H1 (cell line): ENCODE measurements around the gene ALK. TPM values are rescaled to one million over a fixed set of nuclear protein-coding genes. Genes with fewer than 3 reads are reported as not detected.

Experiments
- CTCF ChIA-PET: fragments of 300-600 bp; sonication (Branson Sonifier 250); formaldehyde crosslinking; loops from one replicate; lab custom pipeline; 2021; ENCODE audit not compliant: partially characterized antibody; lab: Charles Lee
- POLR2A ChIA-PET: fragments of 300-600 bp; sonication (Branson Sonifier 250); formaldehyde crosslinking; loops from one replicate; lab custom pipeline; 2021; ENCODE audit warnings: inconsistent platforms; ENCODE audit not compliant: partially characterized antibody; lab: Charles Lee
- DNase-seq, 2 experiments: peaks; one replicate each; pipeline versions ENCODE4 v3.0.0 to v3.0.0-alpha.2; 2010 to 2022; ENCODE audit warnings: low spot score in 2 of 2, low read depth in 1 of 2, mixed read lengths in 1 of 2
- FAIRE-seq: peaks from 2 replicates; lab custom pipeline; 2011; peaks lifted over from hg19 to GRCh38; lab: Jason Lieb, UNC
- H2AFZ ChIP-seq: 2 replicates; pipeline ENCODE4 v1.8.1; 2012; ENCODE audit warnings: low read length, inconsistent platforms
- H2AK5ac ChIP-seq: 2 replicates; pipeline ENCODE4 v1.6.1; 2013; ENCODE audit warnings: low read depth, low read length
- H2BK120ac ChIP-seq: replicated peaks from 2 replicates; pipeline ENCODE3; 2013; ENCODE audit warnings: low read depth, low read length, inconsistent platforms
- H2BK12ac ChIP-seq: 2 replicates; pipeline ENCODE4 v1.6.1; 2013; ENCODE audit warnings: low read depth, low read length
- H2BK15ac ChIP-seq: 2 replicates; pipeline ENCODE4 v1.6.1; 2013; ENCODE audit warnings: low read length
- H2BK20ac ChIP-seq: 2 replicates; pipeline ENCODE4 v1.6.1; 2013; ENCODE audit warnings: low read length
- H2BK5ac ChIP-seq: 2 replicates; pipeline ENCODE4 v1.6.1; 2013; ENCODE audit warnings: low read depth, low read length
- H3K14ac ChIP-seq: 2 replicates; pipeline ENCODE4 v1.6.1; 2013; ENCODE audit warnings: inconsistent platforms; ENCODE audit not compliant: insufficient read length
- H3K18ac ChIP-seq: 2 replicates; pipeline ENCODE4 v1.6.1; 2013; ENCODE audit warnings: low read length; ENCODE audit errors: extremely low read depth
- H3K23ac ChIP-seq: 2 replicates; pipeline ENCODE4 v1.6.1; 2013; ENCODE audit warnings: inconsistent platforms; ENCODE audit not compliant: insufficient read length
- H3K23me2 ChIP-seq: 2 replicates; pipeline ENCODE4 v1.6.1; 2013; ENCODE audit warnings: low read depth, low read length
- H3K27ac ChIP-seq: 2 replicates; pipeline ENCODE4 v1.6.1; 2011; ENCODE audit warnings: low read depth, low read length, inconsistent platforms
- H3K27me3 ChIP-seq, 4 experiments: replicated peaks in 1 of 4; 1 replicate in 1 of 4; 2 replicates in 3 of 4; pipeline versions ENCODE4 v1.6.1 to v1.8.1; 2011 to 2013; ENCODE audit warnings: low read length in 3 of 4, mild to moderate bottlenecking in 3 of 4, inconsistent platforms in 2 of 4, mixed read lengths in 2 of 4, moderate library complexity in 1 of 4; ENCODE audit not compliant: control insufficient read depth in 3 of 4, insufficient read depth in 3 of 4; ENCODE audit errors: extremely low read depth in 1 of 4
- H3K36me3 ChIP-seq, 4 experiments: 2 replicates each; pipeline versions ENCODE4 v1.6.1 to v1.8.1; 2011 to 2013; ENCODE audit warnings: mild to moderate bottlenecking in 4 of 4, low read length in 3 of 4, moderate library complexity in 2 of 4, control low read depth in 1 of 4, inconsistent platforms in 1 of 4; ENCODE audit not compliant: insufficient read depth in 4 of 4, control insufficient read depth in 2 of 4
- H3K4ac ChIP-seq: replicated peaks from 2 replicates; pipeline ENCODE3; 2013; ENCODE audit warnings: low read length, low read depth, mixed read lengths, inconsistent platforms; ENCODE audit not compliant: insufficient read length
- H3K4me1 ChIP-seq, 4 experiments: replicated peaks in 1 of 4; 1 replicate in 1 of 4; 2 replicates in 3 of 4; pipeline versions ENCODE4 v1.6.1 to v1.8.1; 2011 to 2013; ENCODE audit warnings: low read length in 3 of 4, inconsistent platforms in 2 of 4, mixed read lengths in 1 of 4; ENCODE audit not compliant: insufficient read depth in 4 of 4, control insufficient read depth in 3 of 4
- H3K4me2 ChIP-seq, 2 experiments: 2 replicates each; pipeline versions ENCODE4 v1.6.1 to v1.8.1; 2011 to 2013; ENCODE audit warnings: low read depth in 2 of 2, low read length in 2 of 2, control low read depth in 1 of 2, inconsistent platforms in 1 of 2, mild to moderate bottlenecking in 1 of 2; ENCODE audit not compliant: insufficient read depth in 1 of 2
- H3K4me3 ChIP-seq, 4 experiments: fragments of 200-600, 300-600 bp in 1 of 4; sonication (generic), shearing (Covaris generic), sonication (Bioruptor Twin) in 1 of 4; 2 replicates each; pipeline versions ENCODE4 v1.5.1 to v1.8.1; 2011 to 2016; ENCODE audit warnings: low read length in 4 of 4, low read depth in 3 of 4, control low read depth in 2 of 4, inconsistent platforms in 2 of 4, mild to moderate bottlenecking in 2 of 4, mixed read lengths in 1 of 4, moderate library complexity in 1 of 4; ENCODE audit not compliant: insufficient read depth in 2 of 4; ENCODE audit errors: extremely low read depth in 1 of 4
- H3K56ac ChIP-seq: replicated peaks from 2 replicates; pipeline ENCODE3; 2013; ENCODE audit warnings: low read depth, mild to moderate bottlenecking, mixed read lengths, low read length, inconsistent platforms; ENCODE audit not compliant: insufficient read length
- H3K79me1 ChIP-seq: 2 replicates; pipeline ENCODE4 v1.6.1; 2013; ENCODE audit warnings: low read depth, low read length, control low read depth
- H3K79me2 ChIP-seq, 2 experiments: 2 replicates each; pipeline versions ENCODE4 v1.6.1 to v1.8.1; 2012 to 2013; ENCODE audit warnings: low read length in 2 of 2, mild to moderate bottlenecking in 2 of 2, inconsistent platforms in 1 of 2; ENCODE audit not compliant: insufficient read depth in 2 of 2, control insufficient read depth in 1 of 2
- H3K9ac ChIP-seq, 4 experiments: replicated peaks in 1 of 4; 1 replicate in 1 of 4; 2 replicates in 3 of 4; pipeline versions ENCODE4 v1.6.1 to v1.8.1; 2011 to 2013; ENCODE audit warnings: low read depth in 3 of 4, low read length in 3 of 4, control low read depth in 2 of 4, mild to moderate bottlenecking in 2 of 4, moderate library complexity in 2 of 4, inconsistent platforms in 1 of 4; ENCODE audit errors: extremely low read depth in 1 of 4
- H3K9me3 ChIP-seq, 2 experiments: 2 replicates each; pipeline versions ENCODE4 v1.6.1 to v1.8.1; 2012 to 2013; ENCODE audit warnings: mild to moderate bottlenecking in 2 of 2, moderate library complexity in 2 of 2, control low read depth in 1 of 2, inconsistent platforms in 1 of 2, low read depth in 1 of 2, low read length in 1 of 2, mixed read lengths in 1 of 2; ENCODE audit not compliant: insufficient read depth in 2 of 2
- H4K20me1 ChIP-seq, 2 experiments: replicated peaks in 1 of 2; 2 replicates each; pipeline versions ENCODE3 to v1.8.1; 2011 to 2013; ENCODE audit warnings: inconsistent platforms in 2 of 2, low read length in 2 of 2, mild to moderate bottlenecking in 1 of 2; ENCODE audit not compliant: insufficient read depth in 2 of 2, control insufficient read depth in 1 of 2
- H4K5ac ChIP-seq: 2 replicates; pipeline ENCODE4 v1.6.1; 2013; ENCODE audit warnings: low read length, low read depth, mixed read lengths, inconsistent platforms; ENCODE audit not compliant: insufficient read length
- H4K8ac ChIP-seq: 2 replicates; pipeline ENCODE4 v1.8.0; 2013; ENCODE audit warnings: mild to moderate bottlenecking, moderate library complexity, low read length, inconsistent platforms; ENCODE audit not compliant: insufficient read depth; ENCODE audit errors: extremely low read depth
- H4K91ac ChIP-seq: replicated peaks from 2 replicates; pipeline ENCODE3; 2013; ENCODE audit warnings: low read length, mixed read lengths, inconsistent platforms; ENCODE audit not compliant: insufficient read length
- BACH1 ChIP-seq: IDR thresholded peaks from 2 replicates; pipeline ENCODE4 v1.6.1; 2012; ENCODE audit warnings: low read length, improper control_type of control experiment
- CEBPB ChIP-seq: IDR thresholded peaks from 2 replicates; pipeline ENCODE4 v1.6.1; 2012; ENCODE audit warnings: low read depth, low read length
- E2F6 ChIP-seq: IDR thresholded peaks from 2 replicates; pipeline ENCODE4 v1.6.1; 2012; ENCODE audit warnings: inconsistent platforms
- EGR1 ChIP-seq: IDR thresholded peaks from 2 replicates; pipeline ENCODE4 v1.6.1; 2011; ENCODE audit warnings: low read depth, low read length, borderline replicate concordance
- FOSL1 ChIP-seq: IDR thresholded peaks from 2 replicates; pipeline ENCODE4 v1.6.1; 2011; ENCODE audit warnings: mild to moderate bottlenecking, low read depth, low read length, moderate library complexity; ENCODE audit not compliant: insufficient read depth
- HDAC2 ChIP-seq, 2 experiments: fragments of 300-600 bp in 1 of 2; sonication (generic) in 1 of 2; IDR thresholded peaks; 2 replicates each; pipeline ENCODE4 v1.6.1; 2011 to 2012; ENCODE audit warnings: low read depth in 2 of 2, low read length in 2 of 2, mild to moderate bottlenecking in 2 of 2, moderate library complexity in 2 of 2, borderline replicate concordance in 1 of 2, inconsistent platforms in 1 of 2
- KDM1A ChIP-seq: fragments of 200-600, 300-600 bp; sonication (generic); IDR thresholded peaks from 2 replicates; pipeline ENCODE4 v1.7.1; 2016; ENCODE audit warnings: mild to moderate bottlenecking, low read length, borderline replicate concordance
- MAX ChIP-seq: IDR thresholded peaks from 2 replicates; pipeline ENCODE4 v1.6.1; 2012; ENCODE audit warnings: inconsistent platforms
- RNF2 ChIP-seq: fragments of 200-900, 300-1000 bp; sonication (generic); IDR thresholded peaks from 2 replicates; pipeline ENCODE4 v1.7.1; 2016; ENCODE audit warnings: borderline replicate concordance, low read depth, mild to moderate bottlenecking, antibody characterized with exemption, low read length; ENCODE audit not compliant: poor library complexity, severe bottlenecking; ENCODE audit errors: missing control alignments
- SP2 ChIP-seq: IDR thresholded peaks from 2 replicates; pipeline ENCODE4 v1.6.1; 2012; ENCODE audit warnings: mild to moderate bottlenecking, low read length, inconsistent platforms
- TAF7 ChIP-seq: optimal IDR thresholded peaks from 2 replicates; pipeline ENCODE3; 2011; ENCODE audit warnings: low read depth, mild to moderate bottlenecking, inconsistent platforms, low read length, moderate library complexity, borderline replicate concordance
- WGBS, 2 experiments: shearing (Covaris generic) in 1 of 2; methylation state at CpG; one replicate each; pipeline versions ENCODE4 v1.1.6 to v1.1.7; 2013 to 2015; ENCODE audit warnings: low lambda C conversion rate in 2 of 2, mixed read lengths in 2 of 2, inconsistent platforms in 1 of 2, low coverage in 1 of 2, missing lambda C conversion rate in 1 of 2; ENCODE audit not compliant: insufficient replicate concordance in 2 of 2, insufficient coverage in 1 of 2, insufficient read length in 1 of 2; ENCODE audit errors: extremely low coverage in 1 of 2, missing lambda C conversion rate in 1 of 2; 5-methylcytosine and 5-hydroxymethylcytosine counted together
- polyA plus RNA-seq, 7 experiments: library from polyadenylated mRNA; depleted of rRNA in 3 of 7; stranded (reverse) in 5 of 7; unstranded in 2 of 7; fragments of >200 nt in 5 of 7; fragments of 200-250 nt in 2 of 7; gene quantifications; 1 replicate in 5 of 7; 2 replicates in 1 of 7; 4 replicates in 1 of 7; pipeline versions ENCODE4 v1.2.1 to v1.2.3, GENCODE V29; 2011 to 2013; ENCODE audit warnings: missing spikeins in 2 of 7, mixed read lengths in 2 of 7
- total RNA-seq: library from RNA; stranded (reverse); fragmentation: NEBNext Ultra II Directional; extraction: Animal tissue kit (Norgen Biotek cat#: 25700); gene quantifications from 2 replicates; pipeline ENCODE4 v1.2.1, GENCODE V29; 2021

Gene ALK
- total and polyA plus RNA-seq, 2 of the 8 experiments (the other 6 are each of a cell fraction or from before 2014, with no cell fraction given), result 0.02 to 0.09 TPM

- H3K4me1 ChIP-seq, result peaks cover 0 to 18% (median 8%) of the 10 kb centered on the region in 4 experiments; a peak in 5 of 7 replicates
- no peak overlapping the region for H2BK15ac ChIP-seq
- ChIA-PET POLR2A (no interaction called here), CTCF (interaction anchor here (1.1 kb wide), 1 partner anchor 123 kb away, joined by 3 read pairs; no protein-coding TSS in a partner anchor)
- no peak overlapping the region for H2BK5ac ChIP-seq
- no peak overlapping the region for H2AK5ac ChIP-seq
- no peaks in the 10 kb centered on the region for H3K9me3 ChIP-seq
- 70% methylated on average over 5 of the region's 5 CpGs; no CpG with 5 or more reads in 1 of the 2 experiments for WGBS, 2 experiments
- H2BK120ac ChIP-seq, result no peak overlapping the region
- no peak overlapping the region for H4K91ac ChIP-seq
- H3K79me2 ChIP-seq, result no peaks in the 10 kb centered on the region
- no peak overlapping the region for H3K4me2 ChIP-seq
- H2BK20ac ChIP-seq, result no peak overlapping the region
- no peak overlapping the region for H3K23ac ChIP-seq
- H3K23me2 ChIP-seq, result no peaks in the 10 kb centered on the region; the same call in 1 of the 2 replicates
- no peak overlapping the region for H3K56ac ChIP-seq
- no peaks in the 10 kb centered on the region for H3K27me3 ChIP-seq
- H3K36me3 ChIP-seq, result no peaks in the 10 kb centered on the region
- H3K9ac ChIP-seq, result no peak overlapping the region
- no peak overlapping the region for H3K14ac ChIP-seq
- no peak overlapping the region for H4K5ac ChIP-seq
- H3K79me1 ChIP-seq, result no peaks in the 10 kb centered on the region
- no peak overlapping the region for H3K4ac ChIP-seq
- H2BK12ac ChIP-seq, result no peak overlapping the region
- H3K27ac ChIP-seq, result no peak overlapping the region
- FAIRE-seq, result no peak
- H4K20me1 ChIP-seq, result no peaks in the 10 kb centered on the region
- no peak for DNase-seq
- H4K8ac ChIP-seq, result no peak overlapping the region
- no peak overlapping the region for H3K18ac ChIP-seq
- H2AFZ ChIP-seq, result peak overlapping the region; percentile 76; the same call in 1 of the 2 replicates
- H3K4me3 ChIP-seq, result no peak overlapping the region
- TF ChIP-seq RNF2, result no peak
- TF ChIP-seq EGR1, result no peak
- TF ChIP-seq FOSL1, result no peak
- no peak for TF ChIP-seq E2F6
- no peak for TF ChIP-seq CEBPB
- no peak for TF ChIP-seq HDAC2 (IDR thresholded peaks at IDR 0.05; ENCODE audit: borderline replicate concordance in 1 of 2, low read depth in 2 of 2, low read length in 2 of 2)
- TF ChIP-seq SP2, result no peak
- TF ChIP-seq TAF7, result no peak
- TF ChIP-seq MAX, result no peak
- TF ChIP-seq KDM1A, result no peak
- no peak for TF ChIP-seq BACH1
Observed at GRCh38 chr2:29718076-29718686, 203.2 kb downstream of the ALK start.
